ENCODE data around the gene GTF2A1L. TPM values are rescaled to one million over a fixed set of nuclear protein-coding genes. Genes with fewer than 3 reads are reported as not detected.
"Not testable (repeated sequence)": the region's sequence is repeated elsewhere in the genome, so short reads cannot be mapped to it uniquely, and the experiment has no call there.

GTF2A1L gene
- total RNA-seq, 1 donor from 2014 or later: not detected

GRCh38 chr2:48691935-48692691 lies 74.5 kb downstream of the GTF2A1L start:
- DNase-seq (no peak), ATAC-seq (ENCODE audit: poor library complexity) (no peak)
- intact Hi-C loops (cut with DNase I): no loop called here

GRCh38 chr2:48693066-48693465 lies 75.4 kb downstream of the GTF2A1L start:
- intact Hi-C loops (cut with DNase I): no loop called here
- ATAC-seq (ENCODE audit: poor library complexity) (no peak), DNase-seq (no peak)

GRCh38 chr2:48693645-48694044 lies 76.0 kb downstream of the GTF2A1L start:
- no peak for ATAC-seq (ENCODE audit: poor library complexity)
- intact Hi-C loops (cut with DNase I): no loop called here
- no peak for DNase-seq

GRCh38 chr2:48694149-48694548 lies 76.5 kb downstream of the GTF2A1L start:
- no peak for ATAC-seq (ENCODE audit: poor library complexity)
- no peak for DNase-seq
- intact Hi-C loops (cut with DNase I): no loop called here

- ATAC-seq (ENCODE audit: poor library complexity) (no peak), DNase-seq (no peak)
- intact Hi-C loops (cut with DNase I): no loop called here
Observed at GRCh38 chr2:48695991-48696390, 78.3 kb downstream of the GTF2A1L start.

- DNase-seq: no peak
- no peak for ATAC-seq (ENCODE audit: poor library complexity)
- intact Hi-C loops (cut with DNase I): no loop called here
Observed at GRCh38 chr2:48696881-48697280, 79.2 kb downstream of the GTF2A1L start.

GRCh38 chr2:48699348-48699930 lies 81.8 kb downstream of the GTF2A1L start:
- intact Hi-C loops (cut with DNase I): no loop called here
- ATAC-seq (ENCODE audit: poor library complexity) (no peak), DNase-seq (no peak)

- ATAC-seq (ENCODE audit: poor library complexity); DNase-seq; intact Hi-C loops (cut with DNase I): not testable (repeated sequence)
Observed at GRCh38 chr2:48703621-48704020, 86.0 kb downstream of the GTF2A1L start.

GRCh38 chr2:48707466-48707865 lies 89.8 kb downstream of the GTF2A1L start:
- intact Hi-C loops (cut with DNase I): no loop called here

GRCh38 chr2:48709096-48710034 lies 91.7 kb downstream of the GTF2A1L start:
- intact Hi-C loops (cut with DNase I): no loop called here
- ATAC-seq (ENCODE audit: poor library complexity) (no peak), DNase-seq (no peak)

More at GRCh38 chr2:48707466-48707865, 89.8 kb downstream of the GTF2A1L start:
- DNase-seq (no peak), ATAC-seq (ENCODE audit: poor library complexity) (no peak)

GRCh38 chr2:48711343-48711742 lies 93.7 kb downstream of the GTF2A1L start:
- intact Hi-C loops (cut with DNase I): no loop called here
- no peak for ATAC-seq (ENCODE audit: poor library complexity)
- DNase-seq: no peak

- ATAC-seq (ENCODE audit: poor library complexity) (no peak), DNase-seq (no peak)
- intact Hi-C loops (cut with DNase I): no loop called here
Observed at GRCh38 chr2:48712151-48712550, 94.5 kb downstream of the GTF2A1L start.

- intact Hi-C loops (cut with DNase I): no loop called here
- ATAC-seq (ENCODE audit: poor library complexity): peak; percentile 81
- DNase-seq: no peak
Observed at GRCh38 chr2:48713647-48714046, 96.0 kb downstream of the GTF2A1L start.

GRCh38 chr2:48714245-48714644 lies 96.6 kb downstream of the GTF2A1L start:
- DNase-seq (no peak), ATAC-seq (ENCODE audit: poor library complexity) (peak; percentile 54)
- intact Hi-C loops (cut with DNase I): no loop called here

- ATAC-seq (ENCODE audit: poor library complexity): peak; percentile 57
- peak; percentile 58 for DNase-seq
- intact Hi-C loops (cut with DNase I): no loop called here
Observed at GRCh38 chr2:48715042-48715899, 97.6 kb downstream of the GTF2A1L start.

GRCh38 chr2:48715956-48716355 lies 98.3 kb downstream of the GTF2A1L start:
- DNase-seq (no peak), ATAC-seq (ENCODE audit: poor library complexity) (no peak)
- intact Hi-C loops (cut with DNase I): no loop called here

- intact Hi-C loops (cut with DNase I): no loop called here
- ATAC-seq (ENCODE audit: poor library complexity) (no peak), DNase-seq (no peak)
Observed at GRCh38 chr2:48717846-48718245, 100.2 kb downstream of the GTF2A1L start.

GRCh38 chr2:48719480-48720177 lies 102.0 kb downstream of the GTF2A1L start:
- intact Hi-C loops (cut with DNase I): no loop called here
- no peak for DNase-seq
- ATAC-seq (ENCODE audit: poor library complexity): no peak

All from Right ventricle myocardium superior (tissue), 1 donor.